Astrocyte of the cerebellum (primary cell): Measurements from ENCODE around the gene EFNB1.

ENCODE experiments used
- DNase-seq: peaks from one replicate; pipeline ENCODE4 v3.0.0-alpha.2; 2011; ENCODE audit warnings: low read depth
- H3K4me3 ChIP-seq: 2 replicates; pipeline ENCODE4 v1.5.1; 2011; ENCODE audit warnings: mild to moderate bottlenecking, low read depth, low read length, moderate library complexity
- in situ Hi-C: cut with HindIII; loops from 2 replicates; pipeline ENCODE4 v1.10.0; 2017; ENCODE audit warnings: low sequenced_read_pairs
- TF ChIP-seq, protein P1 (sequence below): IDR thresholded peaks from 2 replicates; pipeline ENCODE4 v1.5.1; 2012; ENCODE audit warnings: low read length, low read depth, moderate library complexity, mild to moderate bottlenecking; ENCODE audit errors: missing control alignments

The EFNB1 gene

GRCh38 chrX:68827848-68828624, 785 bp upstream of the EFNB1 start:
- TF ChIP-seq, protein P1, sequence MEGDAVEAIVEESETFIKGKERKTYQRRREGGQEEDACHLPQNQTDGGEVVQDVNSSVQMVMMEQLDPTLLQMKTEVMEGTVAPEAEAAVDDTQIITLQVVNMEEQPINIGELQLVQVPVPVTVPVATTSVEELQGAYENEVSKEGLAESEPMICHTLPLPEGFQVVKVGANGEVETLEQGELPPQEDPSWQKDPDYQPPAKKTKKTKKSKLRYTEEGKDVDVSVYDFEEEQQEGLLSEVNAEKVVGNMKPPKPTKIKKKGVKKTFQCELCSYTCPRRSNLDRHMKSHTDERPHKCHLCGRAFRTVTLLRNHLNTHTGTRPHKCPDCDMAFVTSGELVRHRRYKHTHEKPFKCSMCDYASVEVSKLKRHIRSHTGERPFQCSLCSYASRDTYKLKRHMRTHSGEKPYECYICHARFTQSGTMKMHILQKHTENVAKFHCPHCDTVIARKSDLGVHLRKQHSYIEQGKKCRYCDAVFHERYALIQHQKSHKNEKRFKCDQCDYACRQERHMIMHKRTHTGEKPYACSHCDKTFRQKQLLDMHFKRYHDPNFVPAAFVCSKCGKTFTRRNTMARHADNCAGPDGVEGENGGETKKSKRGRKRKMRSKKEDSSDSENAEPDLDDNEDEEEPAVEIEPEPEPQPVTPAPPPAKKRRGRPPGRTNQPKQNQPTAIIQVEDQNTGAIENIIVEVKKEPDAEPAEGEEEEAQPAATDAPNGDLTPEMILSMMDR, result peak; percentile 82
- H3K4me3 ChIP-seq, result peak overlapping the region; percentile 69
- in situ Hi-C loops, result no loop called here
- DNase-seq, result peak; percentile 59

GRCh38 chrX:68829582-68830418, 979 bp downstream of the EFNB1 start:
- in situ Hi-C loops, result no loop called here
- TF ChIP-seq, protein P1, result no peak
- peak overlapping the region; percentile 69 for H3K4me3 ChIP-seq
- no peak for DNase-seq

DNA sequence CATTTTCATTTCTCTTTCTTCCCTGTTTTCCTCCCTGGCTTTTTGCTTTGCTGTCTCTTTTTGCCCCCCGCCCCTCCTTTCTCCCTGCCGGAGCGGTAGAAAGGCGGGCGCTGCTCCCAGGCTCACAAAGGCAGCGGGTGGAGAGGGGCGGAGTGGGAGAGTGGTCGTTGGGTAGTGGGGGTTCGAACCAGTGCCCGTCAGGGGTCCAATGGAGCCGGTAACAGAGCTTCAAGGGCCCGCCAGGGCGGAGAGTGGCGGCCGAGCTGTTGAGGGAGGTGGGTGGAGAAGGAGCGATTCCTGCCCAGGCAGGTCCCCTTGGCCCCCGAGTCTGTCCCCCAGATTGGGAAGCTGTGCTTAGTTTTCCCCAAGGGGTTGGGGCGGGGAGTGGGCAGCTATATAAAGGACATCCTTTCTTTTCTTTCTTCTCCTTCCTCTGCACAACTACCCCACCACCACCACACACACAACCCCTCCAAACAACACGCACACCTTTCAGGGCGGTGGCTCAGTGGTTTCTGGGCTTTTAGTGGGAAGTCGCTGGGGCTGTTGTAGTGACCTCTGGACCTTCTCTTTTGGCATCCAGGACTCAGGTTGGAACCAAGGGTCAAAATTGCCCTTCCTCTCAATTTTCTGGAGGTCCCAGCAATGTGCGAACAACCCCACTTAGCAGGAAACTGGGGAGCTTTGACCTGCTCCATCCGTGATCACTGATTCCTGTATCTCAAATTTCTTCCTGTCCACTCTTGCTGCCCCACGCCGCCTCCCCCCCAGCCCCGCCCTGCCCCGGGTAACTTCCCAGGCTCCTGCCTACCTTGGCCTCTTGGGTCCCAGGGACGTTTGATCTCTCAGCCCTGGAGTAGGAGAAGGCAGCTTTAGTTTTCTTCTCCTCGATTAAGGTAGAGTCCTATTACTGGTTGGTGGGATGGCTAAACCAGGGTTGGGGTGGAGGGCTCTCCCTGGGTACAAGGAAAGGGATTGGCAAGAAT, 1.9 kb downstream of the EFNB1 start:
- TF ChIP-seq, protein P1, result no peak
- DNase-seq, result no peak
- in situ Hi-C loops, result no loop called here
- peak overlapping the region; percentile 69 for H3K4me3 ChIP-seq

- peak overlapping the region; percentile 69 for H3K4me3 ChIP-seq
Observed at GRCh38 chrX:68831405-68832100, 2.7 kb downstream of the EFNB1 start.

DNA sequence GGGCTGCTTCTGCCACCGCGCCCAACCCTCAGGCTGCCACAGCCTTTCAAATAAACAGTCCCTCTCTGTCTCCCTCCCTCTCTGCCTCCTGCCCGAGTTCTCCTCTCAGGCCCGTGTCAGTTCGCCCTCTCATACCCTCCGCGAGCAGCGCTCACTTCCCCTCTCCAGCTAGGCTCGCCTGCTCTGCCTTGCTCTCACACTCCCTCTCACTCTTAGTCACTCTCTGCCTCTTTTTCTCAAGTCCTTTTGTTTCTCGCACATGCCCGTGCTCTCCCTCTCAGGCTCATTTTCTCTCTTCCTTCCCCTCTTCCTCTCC, 3.2 kb downstream of the EFNB1 start:
- in situ Hi-C loops, result no loop called here
- DNase-seq, result peak; percentile 50
- peak overlapping the region; percentile 69 for H3K4me3 ChIP-seq
- TF ChIP-seq, protein P1, result no peak

More at GRCh38 chrX:68831405-68832100, 2.7 kb downstream of the EFNB1 start:
- TF ChIP-seq, protein P1, result no peak
- no peak for DNase-seq
- in situ Hi-C loops, result no loop called here
